ENCODE results near the gene BABAM2.

DNA sequence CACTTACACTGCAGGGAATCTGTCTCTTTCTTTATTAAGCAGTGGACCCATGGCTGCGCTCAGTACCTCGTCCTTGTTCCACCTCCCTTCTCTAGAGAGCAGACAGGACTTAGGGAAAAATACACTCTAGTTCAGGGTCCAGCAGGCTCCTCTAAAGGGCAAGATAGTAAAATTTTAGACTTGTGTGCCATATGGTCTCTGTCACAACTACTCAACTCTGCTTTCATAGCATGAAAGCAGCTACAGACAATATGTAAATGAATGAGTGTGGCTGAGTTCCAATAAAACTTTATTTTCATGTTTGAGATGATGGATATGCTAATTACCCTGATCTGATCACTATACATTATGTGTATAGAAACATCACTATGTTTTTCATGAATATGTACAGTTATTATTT is 163.1 kb downstream of the BABAM2 start:
- no peak for TF ChIP-seq CTCF (conservative IDR thresholded peaks at IDR 0.05; ENCODE audit: low read depth in 2 of 2)
- TF ChIP-seq POLR2AphosphoS5 (IDR thresholded peaks at IDR 0.05; ENCODE audit: low read depth) = no peak
- no peak for TF ChIP-seq EZH2 (IDR thresholded peaks at IDR 0.05; ENCODE audit: low read depth, unreplicated experiment)
- TF ChIP-seq EZH2phosphoT487 (IDR thresholded peaks at IDR 0.05; ENCODE audit: unreplicated experiment) = no peak
- TF ChIP-seq, protein P1, sequence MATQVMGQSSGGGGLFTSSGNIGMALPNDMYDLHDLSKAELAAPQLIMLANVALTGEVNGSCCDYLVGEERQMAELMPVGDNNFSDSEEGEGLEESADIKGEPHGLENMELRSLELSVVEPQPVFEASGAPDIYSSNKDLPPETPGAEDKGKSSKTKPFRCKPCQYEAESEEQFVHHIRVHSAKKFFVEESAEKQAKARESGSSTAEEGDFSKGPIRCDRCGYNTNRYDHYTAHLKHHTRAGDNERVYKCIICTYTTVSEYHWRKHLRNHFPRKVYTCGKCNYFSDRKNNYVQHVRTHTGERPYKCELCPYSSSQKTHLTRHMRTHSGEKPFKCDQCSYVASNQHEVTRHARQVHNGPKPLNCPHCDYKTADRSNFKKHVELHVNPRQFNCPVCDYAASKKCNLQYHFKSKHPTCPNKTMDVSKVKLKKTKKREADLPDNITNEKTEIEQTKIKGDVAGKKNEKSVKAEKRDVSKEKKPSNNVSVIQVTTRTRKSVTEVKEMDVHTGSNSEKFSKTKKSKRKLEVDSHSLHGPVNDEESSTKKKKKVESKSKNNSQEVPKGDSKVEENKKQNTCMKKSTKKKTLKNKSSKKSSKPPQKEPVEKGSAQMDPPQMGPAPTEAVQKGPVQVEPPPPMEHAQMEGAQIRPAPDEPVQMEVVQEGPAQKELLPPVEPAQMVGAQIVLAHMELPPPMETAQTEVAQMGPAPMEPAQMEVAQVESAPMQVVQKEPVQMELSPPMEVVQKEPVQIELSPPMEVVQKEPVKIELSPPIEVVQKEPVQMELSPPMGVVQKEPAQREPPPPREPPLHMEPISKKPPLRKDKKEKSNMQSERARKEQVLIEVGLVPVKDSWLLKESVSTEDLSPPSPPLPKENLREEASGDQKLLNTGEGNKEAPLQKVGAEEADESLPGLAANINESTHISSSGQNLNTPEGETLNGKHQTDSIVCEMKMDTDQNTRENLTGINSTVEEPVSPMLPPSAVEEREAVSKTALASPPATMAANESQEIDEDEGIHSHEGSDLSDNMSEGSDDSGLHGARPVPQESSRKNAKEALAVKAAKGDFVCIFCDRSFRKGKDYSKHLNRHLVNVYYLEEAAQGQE (IDR thresholded peaks at IDR 0.05; ENCODE audit: unreplicated experiment) = no peak
- no peak for TF ChIP-seq CREB1 (CRISPR knock-in tag; IDR thresholded peaks at IDR 0.05; ENCODE audit: low read depth)
- TF ChIP-seq JUNB (IDR thresholded peaks at IDR 0.05; ENCODE audit: unreplicated experiment) = no peak
- TF ChIP-seq ZNF114 (CRISPR knock-in tag; IDR thresholded peaks at IDR 0.05) = no peak
- TF ChIP-seq ZNF331 (CRISPR knock-in tag; IDR thresholded peaks at IDR 0.05; ENCODE audit: low read depth) = no peak
